Glutamatergic neuron (in vitro differentiated cells): ENCODE results near the gene ATP10B. TPM values are rescaled to one million over a fixed set of nuclear protein-coding genes. Genes with fewer than 3 reads are reported as not detected.

Experiments
- DNase-seq: peaks from one replicate; pipeline ENCODE4 v3.0.0; 2022
- H3K27ac Mint-ChIP-seq: one replicate; pipeline ENCODE4 v1.8.0; 2020; ENCODE audit warnings: mild to moderate bottlenecking, mixed read lengths, inconsistent platforms; ENCODE audit not compliant: unreplicated experiment
- H3K27me3 Mint-ChIP-seq: one replicate; pipeline ENCODE4 v1.8.0; 2020; ENCODE audit warnings: mild to moderate bottlenecking, moderate library complexity, mixed read lengths, inconsistent platforms; ENCODE audit not compliant: unreplicated experiment
- H3K36me3 Mint-ChIP-seq: one replicate; pipeline ENCODE4 v1.8.0; 2020; ENCODE audit warnings: mild to moderate bottlenecking, mixed read lengths, inconsistent platforms; ENCODE audit not compliant: unreplicated experiment
- H3K4me1 Mint-ChIP-seq: one replicate; pipeline ENCODE4 v1.8.0; 2020; ENCODE audit warnings: mild to moderate bottlenecking, low read depth, mixed read lengths, inconsistent platforms; ENCODE audit not compliant: unreplicated experiment
- H3K4me3 Mint-ChIP-seq: one replicate; pipeline ENCODE4 v1.8.0; 2020; ENCODE audit warnings: mild to moderate bottlenecking, mixed read lengths, inconsistent platforms; ENCODE audit not compliant: unreplicated experiment
- H3K9me3 Mint-ChIP-seq: one replicate; pipeline ENCODE4 v1.8.0; 2020; ENCODE audit warnings: mild to moderate bottlenecking, moderate library complexity, mixed read lengths, inconsistent platforms; ENCODE audit not compliant: unreplicated experiment
- total RNA-seq: library from RNA; stranded (reverse); fragmentation: NEBNext Ultra II Directional; extraction: Animal tissue kit (Norgen Biotek cat#: 25700); gene quantifications from one replicate; pipeline ENCODE4 v1.2.1, GENCODE V29; 2021; ENCODE audit not compliant: unreplicated experiment
- TF ChIP-seq, protein P1 (sequence below): fragments of 200-600 bp; sonication (generic); IDR thresholded peaks from one replicate; pipeline ENCODE4 v1.5.0; 2021; ENCODE audit not compliant: partially characterized antibody, unreplicated experiment

Gene ATP10B
- total RNA-seq, 1 donor from 2014 or later: not detected

- H3K9me3 Mint-ChIP-seq: no peaks in the 10 kb centered on the region
- no peak overlapping the region for H3K27ac Mint-ChIP-seq
- no peak overlapping the region for H3K4me3 Mint-ChIP-seq
Observed at GRCh38 chr5:160520609-160521391, 331.2 kb downstream of the ATP10B start.

DNA sequence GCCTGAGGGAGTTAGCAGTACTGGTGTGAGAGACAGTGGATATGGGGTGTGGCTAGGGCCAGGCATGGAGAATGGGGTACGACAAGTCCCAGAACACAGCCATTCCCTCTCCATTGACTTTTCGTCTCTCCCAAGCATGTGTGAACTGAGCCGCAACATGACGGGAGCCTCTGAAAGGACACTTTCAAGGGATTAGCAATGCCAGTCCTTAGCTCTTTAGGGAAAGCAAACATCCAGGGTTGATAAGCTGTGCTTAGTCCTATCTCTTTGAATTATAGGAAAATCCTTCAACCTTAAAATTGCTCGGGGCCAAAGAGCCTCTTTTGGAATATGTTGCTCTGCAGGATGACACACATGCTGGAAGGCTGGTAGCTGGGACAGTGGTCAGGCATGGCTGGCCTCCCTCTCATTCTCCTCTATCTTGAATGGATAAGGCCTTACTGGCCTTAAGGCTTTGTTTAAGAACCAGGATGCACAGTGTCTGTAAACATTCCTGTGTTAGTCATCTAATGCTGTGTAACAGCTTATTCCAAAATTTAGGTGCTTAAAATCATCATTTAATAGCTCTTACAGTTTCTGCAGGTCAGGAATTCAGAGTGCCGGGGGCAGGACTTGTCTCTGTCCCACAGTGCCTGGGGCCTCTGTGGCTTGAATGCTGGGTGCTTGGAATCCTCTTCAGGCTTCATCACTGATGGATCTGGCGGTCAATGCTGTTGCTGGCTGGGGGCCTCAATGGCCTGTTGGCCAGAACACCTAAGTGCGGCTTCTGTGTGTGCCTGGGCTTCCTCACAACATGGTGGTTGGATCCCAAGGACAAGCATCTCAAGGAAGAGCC is 335.1 kb downstream of the ATP10B start:
- H3K27me3 Mint-ChIP-seq: peaks cover 3% of the 10 kb centered on the region
- no peak for DNase-seq
- no peak overlapping the region for H3K4me3 Mint-ChIP-seq
- H3K9me3 Mint-ChIP-seq: peaks cover 2% of the 10 kb centered on the region
- no peaks in the 10 kb centered on the region for H3K36me3 Mint-ChIP-seq
- no peak overlapping the region for H3K27ac Mint-ChIP-seq
- TF ChIP-seq, protein P1, sequence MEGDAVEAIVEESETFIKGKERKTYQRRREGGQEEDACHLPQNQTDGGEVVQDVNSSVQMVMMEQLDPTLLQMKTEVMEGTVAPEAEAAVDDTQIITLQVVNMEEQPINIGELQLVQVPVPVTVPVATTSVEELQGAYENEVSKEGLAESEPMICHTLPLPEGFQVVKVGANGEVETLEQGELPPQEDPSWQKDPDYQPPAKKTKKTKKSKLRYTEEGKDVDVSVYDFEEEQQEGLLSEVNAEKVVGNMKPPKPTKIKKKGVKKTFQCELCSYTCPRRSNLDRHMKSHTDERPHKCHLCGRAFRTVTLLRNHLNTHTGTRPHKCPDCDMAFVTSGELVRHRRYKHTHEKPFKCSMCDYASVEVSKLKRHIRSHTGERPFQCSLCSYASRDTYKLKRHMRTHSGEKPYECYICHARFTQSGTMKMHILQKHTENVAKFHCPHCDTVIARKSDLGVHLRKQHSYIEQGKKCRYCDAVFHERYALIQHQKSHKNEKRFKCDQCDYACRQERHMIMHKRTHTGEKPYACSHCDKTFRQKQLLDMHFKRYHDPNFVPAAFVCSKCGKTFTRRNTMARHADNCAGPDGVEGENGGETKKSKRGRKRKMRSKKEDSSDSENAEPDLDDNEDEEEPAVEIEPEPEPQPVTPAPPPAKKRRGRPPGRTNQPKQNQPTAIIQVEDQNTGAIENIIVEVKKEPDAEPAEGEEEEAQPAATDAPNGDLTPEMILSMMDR: no peak
- H3K4me1 Mint-ChIP-seq: peaks cover 8% of the 10 kb centered on the region

More at GRCh38 chr5:160520609-160521391, 331.2 kb downstream of the ATP10B start:
- no peaks in the 10 kb centered on the region for H3K27me3 Mint-ChIP-seq
- H3K4me1 Mint-ChIP-seq: peaks cover 8% of the 10 kb centered on the region
- DNase-seq: no peak
- no peaks in the 10 kb centered on the region for H3K36me3 Mint-ChIP-seq
- TF ChIP-seq, protein P1: no peak

DNA sequence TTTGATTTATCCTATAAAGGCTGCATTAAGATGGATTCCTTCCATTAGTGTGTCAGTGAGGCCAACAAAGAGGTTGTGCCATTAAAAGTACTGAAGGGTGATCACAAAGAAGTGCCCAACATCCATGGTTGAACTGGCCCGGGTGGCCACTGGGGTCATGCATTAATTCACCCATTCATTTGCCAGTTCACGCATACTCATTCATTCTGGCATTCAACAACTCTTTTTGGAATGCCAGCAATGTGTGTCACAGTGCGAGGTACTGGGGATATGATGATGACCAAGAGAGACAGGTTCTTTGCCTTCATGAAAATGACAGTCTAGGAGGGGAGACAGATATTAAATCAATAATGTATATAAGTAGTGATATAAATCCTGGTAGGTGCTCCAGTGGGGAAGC is 337.1 kb downstream of the ATP10B start:
- H3K9me3 Mint-ChIP-seq: peaks cover 4% of the 10 kb centered on the region
- peaks cover 6% of the 10 kb centered on the region for H3K27me3 Mint-ChIP-seq
- H3K4me3 Mint-ChIP-seq: no peak overlapping the region
- H3K4me1 Mint-ChIP-seq: peaks cover 11% of the 10 kb centered on the region
- H3K27ac Mint-ChIP-seq: no peak overlapping the region
- TF ChIP-seq, protein P1: no peak
- H3K36me3 Mint-ChIP-seq: no peaks in the 10 kb centered on the region
- DNase-seq: no peak

- peaks cover 4% of the 10 kb centered on the region for H3K9me3 Mint-ChIP-seq
- no peak for DNase-seq
- H3K36me3 Mint-ChIP-seq: no peaks in the 10 kb centered on the region
- TF ChIP-seq, protein P1: no peak
- no peak overlapping the region for H3K4me3 Mint-ChIP-seq
- H3K27me3 Mint-ChIP-seq: peaks cover 6% of the 10 kb centered on the region
- H3K4me1 Mint-ChIP-seq: peaks cover 11% of the 10 kb centered on the region
- no peak overlapping the region for H3K27ac Mint-ChIP-seq
Observed at GRCh38 chr5:160514191-160514590, 337.8 kb downstream of the ATP10B start.
